Activated B cell treated with CpG ODN at 0.5 μM for 24 hours (primary cell): Measurements from ENCODE around the gene TIAM2. TPM values are rescaled to one million over a fixed set of nuclear protein-coding genes. Genes with fewer than 3 reads are reported as not detected.
"Not testable (repeated sequence)": the region's sequence is repeated elsewhere in the genome, so short reads cannot be mapped to it uniquely, and the experiment has no call there.

ENCODE experiments used
- ATAC-seq: fragments of 200-7000 bp; cut with Tn5 transposase; one replicate; pipeline ENCODE4 v1.10.0; 2021; ENCODE audit warnings: low read depth, mild to moderate bottlenecking, moderate library complexity
- CTCF ChIA-PET: fragments of 350-600 bp; sonication (Branson Sonifier 250); formaldehyde crosslinking; loops from one replicate; lab custom pipeline; 2021; ENCODE audit warnings: antibody characterized with exemption; lab: Charles Lee
- POLR2A ChIA-PET: fragments of 350-600 bp; sonication (Branson Sonifier 250); formaldehyde crosslinking; loops from one replicate; lab custom pipeline; 2021; ENCODE audit warnings: antibody characterized with exemption; lab: Charles Lee
- DNase-seq: peaks from one replicate; pipeline ENCODE4 v3.0.0; 2022
- H3K27ac Mint-ChIP-seq: one replicate; pipeline ENCODE4 v1.8.0; 2020; ENCODE audit warnings: mixed read lengths
- H3K27me3 Mint-ChIP-seq: one replicate; pipeline ENCODE4 v1.8.0; 2021; ENCODE audit warnings: mixed read lengths
- H3K36me3 Mint-ChIP-seq: one replicate; pipeline ENCODE4 v1.8.0; 2021; ENCODE audit warnings: low read depth, mixed read lengths
- H3K4me1 Mint-ChIP-seq: one replicate; pipeline ENCODE4 v1.8.0; 2021; ENCODE audit warnings: mixed read lengths
- H3K4me3 Mint-ChIP-seq: one replicate; pipeline ENCODE4 v1.8.0; 2020; ENCODE audit warnings: mild to moderate bottlenecking, mixed read lengths
- H3K9me3 Mint-ChIP-seq: one replicate; pipeline ENCODE4 v1.8.0; 2020; ENCODE audit warnings: mixed read lengths
- CTCF ChIP-seq: fragments of 200-600 bp; IDR thresholded peaks from one replicate; pipeline ENCODE4 v1.8.0; 2022; ENCODE audit warnings: antibody characterized with exemption, mild to moderate bottlenecking
- intact Hi-C: fragments of 100-400 bp; cut with micrococcal nuclease; formaldehyde crosslinking; loops from one replicate; pipeline ENCODE4 v1.15.1; 2024
- total RNA-seq: library from RNA; stranded (reverse); gene quantifications from 2 replicates; pipeline ENCODE4 v1.2.3, GENCODE V29; 2022

TIAM2 gene
- total RNA-seq, 1 donor from 2014 or later, result 13.0 TPM

GRCh38 chr6:155014670-155015300, 19.7 kb downstream of the TIAM2 start:
- H3K36me3 Mint-ChIP-seq, result no peaks in the 10 kb centered on the region
- intact Hi-C loops, result no loop called here
- H3K9me3 Mint-ChIP-seq, result no peaks in the 10 kb centered on the region
- DNase-seq (no peak), ATAC-seq (no peak)
- no peaks in the 10 kb centered on the region for H3K4me1 Mint-ChIP-seq
- TF ChIP-seq CTCF, result no peak
- CTCF ChIA-PET, result no interaction called here
- no peak overlapping the region for H3K4me3 Mint-ChIP-seq
- no peak overlapping the region for H3K27ac Mint-ChIP-seq
- POLR2A ChIA-PET, result no interaction called here
- peaks cover 4% of the 10 kb centered on the region for H3K27me3 Mint-ChIP-seq

- ATAC-seq, H3K4me1 Mint-ChIP-seq, POLR2A ChIA-PET, CTCF ChIA-PET, H3K9me3 Mint-ChIP-seq, H3K27ac Mint-ChIP-seq, H3K4me3 Mint-ChIP-seq, DNase-seq, H3K36me3 Mint-ChIP-seq, intact Hi-C loops, H3K27me3 Mint-ChIP-seq: not testable (repeated sequence)
Observed at GRCh38 chr6:155018415-155018814, 23.3 kb downstream of the TIAM2 start.

GRCh38 chr6:155021680-155022079, 26.6 kb downstream of the TIAM2 start:
- no peak for TF ChIP-seq CTCF
- no peak for DNase-seq
- ATAC-seq, result no peak
- no peaks in the 10 kb centered on the region for H3K36me3 Mint-ChIP-seq
- H3K4me3 Mint-ChIP-seq, result no peak overlapping the region
- no peak overlapping the region for H3K27ac Mint-ChIP-seq
- H3K4me1 Mint-ChIP-seq, result no peaks in the 10 kb centered on the region
- intact Hi-C loops, result loop anchor here (5.0 kb wide), 1 partner anchor 851 kb away; no protein-coding TSS in a partner anchor
- CTCF ChIA-PET, result no interaction called here
- H3K27me3 Mint-ChIP-seq, result no peaks in the 10 kb centered on the region
- POLR2A ChIA-PET, result no interaction called here
- no peaks in the 10 kb centered on the region for H3K9me3 Mint-ChIP-seq

- Mint-ChIP-seq H3K27me3 (no peaks in the 10 kb centered on the region), H3K4me1 (no peaks in the 10 kb centered on the region), H3K9me3 (no peaks in the 10 kb centered on the region), H3K4me3 (no peak overlapping the region), H3K27ac (no peak overlapping the region), H3K36me3 (no peaks in the 10 kb centered on the region)
- no peak for DNase-seq
- TF ChIP-seq CTCF, result no peak
- no peak for ATAC-seq
- intact Hi-C loops, result loop anchor here (5.0 kb wide), 1 partner anchor 850 kb away; no protein-coding TSS in a partner anchor
- POLR2A ChIA-PET, result no interaction called here
- CTCF ChIA-PET, result no interaction called here
Observed at GRCh38 chr6:155022721-155023120, 27.6 kb downstream of the TIAM2 start.

GRCh38 chr6:155023717-155024116, 28.6 kb downstream of the TIAM2 start:
- Mint-ChIP-seq H3K9me3 (no peaks in the 10 kb centered on the region), H3K4me3 (no peak overlapping the region), H3K36me3 (no peaks in the 10 kb centered on the region), H3K4me1 (no peaks in the 10 kb centered on the region), H3K27ac (no peak overlapping the region), H3K27me3 (no peaks in the 10 kb centered on the region)
- no peak for TF ChIP-seq CTCF
- DNase-seq, result no peak
- ChIA-PET POLR2A (no interaction called here), CTCF (no interaction called here)
- no peak for ATAC-seq
- intact Hi-C loops, result loop anchor here (5.0 kb wide), 1 partner anchor 849 kb away; no protein-coding TSS in a partner anchor
